Measurements from ENCODE around the gene SLC16A7. TPM values are rescaled to one million over a fixed set of nuclear protein-coding genes. Genes with fewer than 3 reads are reported as not detected.

Gene SLC16A7
- total and polyA plus RNA-seq, 10 of the 15 experiments (the other 5 are each of a cell fraction or from before 2014, with no cell fraction given): 1.5 to 12.9 (median 6.7) TPM

GRCh38 chr12:59689776-59690175 lies 93.9 kb downstream of the SLC16A7 start:
- SMC1A ChIA-PET (ENCODE audit: uncharacterized antibody, unreplicated experiment): no interaction called here

More at GRCh38 chr12:59689776-59690175, 93.9 kb downstream of the SLC16A7 start:
- DNase-seq (ENCODE audit: low read depth, low spot score) (no peak), ATAC-seq (no peak), FAIRE-seq (no peak)
- Histone ChIP-seq H3K4me2 (ENCODE audit: control insufficient read depth, insufficient read depth) (no peak overlapping the region), H2AFZ (ENCODE audit: control insufficient read depth, low read depth, low read length) (no peak overlapping the region), H3K4me1 (ENCODE audit: control insufficient read depth, insufficient read depth, low read length) (no peaks in the 10 kb centered on the region), H4K20me1 (ENCODE audit: control insufficient read depth, insufficient read depth) (no peaks in the 10 kb centered on the region), H3K27ac (ENCODE audit: control insufficient read depth, insufficient read depth) (no peak overlapping the region), H3K27me3 (replicated peaks in 1 of 2; ENCODE audit: control insufficient read depth in 2 of 2, insufficient read depth in 2 of 2, low read length in 1 of 2) (no peaks in the 10 kb centered on the region), H3K9ac (ENCODE audit: control insufficient read depth, insufficient read depth, low read length) (no peak overlapping the region), H3K36me3 (ENCODE audit: control insufficient read depth in 2 of 2, insufficient read depth in 2 of 2, low read length in 1 of 2) (no peaks in the 10 kb centered on the region), H3K4me3 (no peak overlapping the region), H3K79me2 (ENCODE audit: control insufficient read depth, insufficient read depth, low read length) (no peaks in the 10 kb centered on the region), H3K9me3 (replicated peaks; ENCODE audit: control insufficient read depth, insufficient read depth, low read length) (no peaks in the 10 kb centered on the region; the same call in 2 of the 3 replicates)
- no TSS peak for BruUV-seq (replicated peaks)
- POLR2A ChIA-PET: no interaction called here
- TF ChIP-seq ZBED1 (IDR thresholded peaks at IDR 0.05; ENCODE audit: borderline replicate concordance): no peak
- no peak for TF ChIP-seq ZNF384 (IDR thresholded peaks at IDR 0.05; ENCODE audit: borderline replicate concordance, low read depth, low read length)
- no peak for TF ChIP-seq SMAD1 (IDR thresholded peaks at IDR 0.05; ENCODE audit: low read depth, partially characterized antibody)
- TF ChIP-seq SP1 (IDR thresholded peaks at IDR 0.05; ENCODE audit: low read depth, low read length): no peak
- TF ChIP-seq BCLAF1 (IDR thresholded peaks at IDR 0.05): no peak
- no peak for TF ChIP-seq FOXM1 (IDR thresholded peaks at IDR 0.05; ENCODE audit: low read depth, low read length)
- TF ChIP-seq SIX5 (IDR thresholded peaks at IDR 0.05; ENCODE audit: low read depth, low read length, severe bottlenecking): no peak
- TF ChIP-seq ZNF207 (IDR thresholded peaks at IDR 0.05; ENCODE audit: borderline replicate concordance): no peak
- no peak for TF ChIP-seq MEF2A (IDR thresholded peaks at IDR 0.05; ENCODE audit: insufficient read depth, low read depth, low read length)
- no peak for TF ChIP-seq TCF12 (IDR thresholded peaks at IDR 0.05; ENCODE audit: low read depth, low read length)
- no peak for TF ChIP-seq JUNB (IDR thresholded peaks at IDR 0.05)
- TF ChIP-seq NFIC (IDR thresholded peaks at IDR 0.05; ENCODE audit: low read depth, low read length): no peak
- no peak for TF ChIP-seq REST (IDR thresholded peaks at IDR 0.05; ENCODE audit: low read depth, low read length)
- TF ChIP-seq KAT2A (conservative IDR thresholded peaks at IDR 0.05; ENCODE audit: control insufficient read depth, low read depth, low read length): no peak
- TF ChIP-seq NBN (IDR thresholded peaks at IDR 0.05): no peak
- TF ChIP-seq SUPT20H (IDR thresholded peaks at IDR 0.05; ENCODE audit: borderline replicate concordance, control insufficient read depth, low read depth, low read length): no peak
- WGBS (ENCODE audit: insufficient coverage, insufficient replicate concordance, low lambda C conversion rate, missing lambda C conversion rate): 50% methylated on average over 2 of the region's 2 CpGs
- CTCF ChIA-PET: no interaction called here
- RAD21 ChIA-PET (ENCODE audit: unreplicated experiment): no interaction called here
- intact Hi-C loops (cut with micrococcal nuclease; ENCODE audit: unreplicated experiment) (no loop called here), in situ Hi-C loops (cut with MboI) (no loop called here)
